Neural cell (in vitro differentiated cells): ENCODE results near the gene ALDH9A1. TPM values are rescaled to one million over a fixed set of nuclear protein-coding genes. Genes with fewer than 3 reads are reported as not detected.

ENCODE experiments used
- H2AFZ ChIP-seq: fragments of 200-600, 300-800 bp; sonication (generic), shearing (Covaris generic); 2 replicates; pipeline ENCODE4 v1.6.0; 2014; ENCODE audit warnings: low read depth, mild to moderate bottlenecking, antibody characterized with exemption, low read length, moderate library complexity
- H3F3A ChIP-seq: fragments of 200-600 bp; shearing (Covaris generic); 2 replicates; pipeline ENCODE4 v1.6.1; 2016; ENCODE audit warnings: mild to moderate bottlenecking, moderate library complexity, mixed read lengths, antibody characterized with exemption, low read length; ENCODE audit not compliant: insufficient read depth, poor library complexity, severe bottlenecking
- H3K27ac ChIP-seq: fragments of 200-600, 300-800 bp; sonication (generic), shearing (Covaris generic); 2 replicates; pipeline ENCODE4 v1.5.1; 2014; ENCODE audit warnings: mild to moderate bottlenecking, low read length, moderate library complexity
- H3K27me3 ChIP-seq: fragments of 300-800, 200-600 bp; sonication (generic), shearing (Covaris generic); 2 replicates; pipeline ENCODE4 v1.6.0; 2014; ENCODE audit warnings: mild to moderate bottlenecking, low read depth, low read length, moderate library complexity; ENCODE audit not compliant: insufficient read depth
- H3K36me3 ChIP-seq: fragments of 300-800, 200-600 bp; sonication (generic), shearing (Covaris generic); 2 replicates; pipeline ENCODE4 v1.5.1; 2014; ENCODE audit warnings: mild to moderate bottlenecking, antibody characterized with exemption, low read length, moderate library complexity; ENCODE audit not compliant: insufficient read depth
- H3K4me2 ChIP-seq: fragments of 300-800, 200-600 bp; sonication (generic), shearing (Covaris generic); 2 replicates; pipeline ENCODE4 v1.6.0; 2014; ENCODE audit warnings: mild to moderate bottlenecking, low read length
- H3K4me3 ChIP-seq: fragments of 300-800, 200-600 bp; sonication (generic), shearing (Covaris generic); 2 replicates; pipeline ENCODE4 v1.5.1; 2014; ENCODE audit warnings: mild to moderate bottlenecking, low read length, moderate library complexity
- H3K79me2 ChIP-seq: fragments of 200-600 bp; shearing (Covaris generic); replicated peaks from 2 replicates; pipeline ENCODE4 v1.6.0; 2014; ENCODE audit warnings: mild to moderate bottlenecking, low read length, moderate library complexity; ENCODE audit not compliant: insufficient read depth
- H3K9ac ChIP-seq: fragments of 300-800, 200-600 bp; sonication (generic), shearing (Covaris generic); 2 replicates; pipeline ENCODE4 v1.6.1; 2016; ENCODE audit warnings: mild to moderate bottlenecking, low read length, mixed read lengths
- H3K9me2 ChIP-seq: fragments of 200-600 bp; shearing (Covaris generic); 2 replicates; pipeline ENCODE4 v1.6.1; 2016; ENCODE audit warnings: mild to moderate bottlenecking, low read length, mixed read lengths; ENCODE audit not compliant: insufficient read depth
- H3K9me3 ChIP-seq: fragments of 200-600, 300-800 bp; sonication (generic), shearing (Covaris generic); 2 replicates; pipeline ENCODE4 v1.6.1; 2016; ENCODE audit warnings: mild to moderate bottlenecking, mixed run types, low read length, moderate library complexity, mixed read lengths
- H4K20me1 ChIP-seq: fragments of 200-600 bp; shearing (Covaris generic); 2 replicates; pipeline ENCODE4 v1.6.1; 2016; ENCODE audit warnings: mild to moderate bottlenecking, mixed run types; ENCODE audit not compliant: insufficient read depth
- CTCF ChIP-seq: fragments of 450-650 bp; IDR thresholded peaks from 2 replicates; pipeline ENCODE4 v1.5.1; 2014; ENCODE audit warnings: antibody characterized with exemption, mild to moderate bottlenecking, moderate library complexity; ENCODE audit not compliant: poor library complexity, severe bottlenecking
- EP300 ChIP-seq: fragments of 450-650 bp; conservative IDR thresholded peaks from 2 replicates; pipeline ENCODE4 v1.6.1; 2014; ENCODE audit warnings: antibody characterized with exemption, mild to moderate bottlenecking, moderate library complexity; ENCODE audit not compliant: poor library complexity, severe bottlenecking
- EZH2 ChIP-seq: fragments of 200-600, 300-800 bp; shearing (Covaris generic), sonication (generic); IDR thresholded peaks from 2 replicates; pipeline ENCODE4 v1.6.1; 2014; ENCODE audit warnings: antibody characterized with exemption, low read length, borderline replicate concordance, mild to moderate bottlenecking; ENCODE audit not compliant: insufficient read depth, poor library complexity, severe bottlenecking
- MXI1 ChIP-seq: fragments of 450-650 bp; conservative IDR thresholded peaks from 2 replicates; pipeline ENCODE4 v1.6.1; 2014; ENCODE audit warnings: antibody characterized with exemption, mild to moderate bottlenecking; ENCODE audit not compliant: poor library complexity, severe bottlenecking
- POLR2AphosphoS5 ChIP-seq: IDR thresholded peaks from 2 replicates; pipeline ENCODE4 v1.6.1; 2012
- RAD21 ChIP-seq: fragments of 450-650 bp; conservative IDR thresholded peaks from 2 replicates; pipeline ENCODE4 v1.6.1; 2014; ENCODE audit warnings: antibody characterized with exemption, mild to moderate bottlenecking, moderate library complexity
- REST ChIP-seq: IDR thresholded peaks from 2 replicates; pipeline ENCODE4 v1.6.1; 2012; ENCODE audit warnings: borderline replicate concordance
- SMC3 ChIP-seq: fragments of 450-650 bp; conservative IDR thresholded peaks from 2 replicates; pipeline ENCODE4 v1.6.1; 2014; ENCODE audit warnings: antibody characterized with exemption, mild to moderate bottlenecking, moderate library complexity; ENCODE audit not compliant: poor library complexity
- TAF1 ChIP-seq: IDR thresholded peaks from 2 replicates; pipeline ENCODE4 v1.6.1; 2012; ENCODE audit warnings: low read depth
- polyA plus RNA-seq: library from polyadenylated mRNA; depleted of rRNA; stranded (reverse); fragments of >200 nt; gene quantifications from 2 replicates; pipeline ENCODE4 v1.2.3, GENCODE V29; 2014

ALDH9A1 gene
- polyA plus RNA-seq, 1 donor from 2014 or later = 25.5 TPM

GRCh38 chr1:165619647-165620151 lies 78.7 kb downstream of the ALDH9A1 start:
- no peak for TF ChIP-seq CTCF
- no peak for TF ChIP-seq RAD21
- no peak for TF ChIP-seq EZH2
- no peak for TF ChIP-seq POLR2AphosphoS5
- TF ChIP-seq SMC3 = no peak
- no peak for TF ChIP-seq REST
- no peak for TF ChIP-seq EP300
- no peak for TF ChIP-seq TAF1
- no peak for TF ChIP-seq MXI1
- H3K4me2 ChIP-seq = no peak overlapping the region

GRCh38 chr1:165616987-165617546 lies 81.3 kb downstream of the ALDH9A1 start:
- Histone ChIP-seq H3K4me3 (no peak overlapping the region), H3K4me2 (no peak overlapping the region), H3K27me3 (no peaks in the 10 kb centered on the region), H3K9ac (no peak overlapping the region), H3F3A (no peaks in the 10 kb centered on the region), H3K79me2 (no peaks in the 10 kb centered on the region), H4K20me1 (no peaks in the 10 kb centered on the region), H3K9me2 (no peaks in the 10 kb centered on the region), H3K9me3 (no peaks in the 10 kb centered on the region), H3K36me3 (no peaks in the 10 kb centered on the region), H3K27ac (no peak overlapping the region), H2AFZ (no peak overlapping the region)
- TF ChIP-seq CTCF (no peak), EP300 (no peak), REST (no peak)

More at GRCh38 chr1:165619647-165620151, 78.7 kb downstream of the ALDH9A1 start:
- H3K9me3 ChIP-seq = no peaks in the 10 kb centered on the region
- no peaks in the 10 kb centered on the region for H3K79me2 ChIP-seq
- H3K27ac ChIP-seq = no peak overlapping the region
- no peaks in the 10 kb centered on the region for H3K36me3 ChIP-seq
- H3K9ac ChIP-seq = no peak overlapping the region
- no peaks in the 10 kb centered on the region for H4K20me1 ChIP-seq
- no peak overlapping the region for H3K4me3 ChIP-seq
- no peak overlapping the region for H2AFZ ChIP-seq
- no peaks in the 10 kb centered on the region for H3K27me3 ChIP-seq
- H3K9me2 ChIP-seq = no peaks in the 10 kb centered on the region
- no peaks in the 10 kb centered on the region for H3F3A ChIP-seq
